Raji (cell line): Measurements from ENCODE around the gene BST2.

Source experiments
- POLR2A ChIP-seq: IDR thresholded peaks from 2 replicates; pipeline ENCODE4 v1.6.1; 2011; ENCODE audit warnings: low read depth, low read length, control low read depth; ENCODE audit not compliant: insufficient read depth

Gene BST2

GRCh38 chr19:17404015-17404414, 1.4 kb downstream of the BST2 start:
- TF ChIP-seq POLR2A: no peak

- no peak for TF ChIP-seq POLR2A
Observed at GRCh38 chr19:17402982-17403855, 2.2 kb downstream of the BST2 start.

DNA sequence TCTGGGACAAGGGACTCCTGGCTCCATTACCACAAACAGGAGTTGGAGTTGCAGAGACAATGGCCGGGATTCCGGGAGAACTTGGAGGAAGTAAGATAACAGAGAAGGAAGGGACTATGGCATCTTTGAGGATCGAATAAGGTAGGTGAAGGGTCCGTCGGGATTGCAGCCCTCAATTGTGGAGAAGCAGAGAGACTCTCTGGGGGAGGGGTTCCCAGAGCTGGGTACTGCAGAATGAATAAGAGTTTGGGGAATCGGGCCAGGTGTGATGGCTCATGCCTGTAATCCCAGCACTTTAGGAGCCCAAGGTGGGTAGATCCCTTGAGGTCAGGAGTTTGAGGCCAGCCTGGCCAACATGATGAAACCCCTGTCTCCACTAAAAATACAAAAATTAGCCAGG, 3.8 kb downstream of the BST2 start:
- no peak for TF ChIP-seq POLR2A

- no peak for TF ChIP-seq POLR2A
Observed at GRCh38 chr19:17398902-17399527, 6.4 kb downstream of the BST2 start.

GRCh38 chr19:17394891-17395415, 10.5 kb downstream of the BST2 start:
- TF ChIP-seq POLR2A: no peak

GRCh38 chr19:17393914-17394313, 11.5 kb downstream of the BST2 start, which contains the start of gene CCDC194:
CCDC194 (minus strand) TSS chr19:17394196; CDS start chr19:17394158, 38 bp downstream.
- no peak for TF ChIP-seq POLR2A

- no peak for TF ChIP-seq POLR2A
Observed at GRCh38 chr19:17393002-17393401, 12.4 kb downstream of the BST2 start.

DNA sequence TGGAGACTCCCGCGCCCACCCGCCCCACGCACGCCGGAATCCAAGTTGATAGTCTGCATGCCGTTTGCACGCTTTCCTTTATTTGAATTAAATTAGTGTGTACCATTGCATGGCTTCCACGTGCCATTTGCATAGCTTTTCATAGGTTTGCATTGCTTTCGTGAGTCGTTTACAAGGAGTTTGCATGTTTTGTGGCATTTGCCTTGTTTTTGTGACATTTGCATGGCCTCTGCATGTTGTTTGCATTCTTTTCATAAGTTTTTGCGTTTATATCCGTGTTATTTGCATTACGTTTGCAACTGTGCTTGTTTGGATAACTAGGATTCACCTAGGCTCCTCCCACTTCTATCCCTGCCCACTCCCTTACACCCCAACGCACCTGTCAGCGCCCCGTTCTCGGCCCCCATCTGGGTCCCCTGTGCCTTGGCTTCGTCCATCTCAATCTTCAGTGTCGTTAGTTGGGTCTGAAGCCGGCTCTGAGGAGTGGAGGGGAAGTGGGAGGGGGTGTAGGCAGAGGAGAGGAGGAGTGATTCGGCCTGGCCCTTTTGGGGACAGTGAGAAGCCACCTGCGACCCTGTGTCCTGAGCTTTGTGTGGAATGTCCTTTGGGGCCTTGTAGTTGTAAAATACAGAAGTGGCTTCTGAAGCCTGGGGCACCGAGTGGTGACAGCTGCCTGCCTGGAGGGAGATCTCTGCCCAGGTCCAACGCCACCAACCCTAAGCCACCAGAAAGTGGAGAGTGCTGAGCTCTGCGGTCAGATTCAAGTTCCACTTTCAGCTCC, 13.9 kb downstream of the BST2 start:
- TF ChIP-seq POLR2A: peak; percentile 21; the same call in 1 of the 2 replicates

DNA sequence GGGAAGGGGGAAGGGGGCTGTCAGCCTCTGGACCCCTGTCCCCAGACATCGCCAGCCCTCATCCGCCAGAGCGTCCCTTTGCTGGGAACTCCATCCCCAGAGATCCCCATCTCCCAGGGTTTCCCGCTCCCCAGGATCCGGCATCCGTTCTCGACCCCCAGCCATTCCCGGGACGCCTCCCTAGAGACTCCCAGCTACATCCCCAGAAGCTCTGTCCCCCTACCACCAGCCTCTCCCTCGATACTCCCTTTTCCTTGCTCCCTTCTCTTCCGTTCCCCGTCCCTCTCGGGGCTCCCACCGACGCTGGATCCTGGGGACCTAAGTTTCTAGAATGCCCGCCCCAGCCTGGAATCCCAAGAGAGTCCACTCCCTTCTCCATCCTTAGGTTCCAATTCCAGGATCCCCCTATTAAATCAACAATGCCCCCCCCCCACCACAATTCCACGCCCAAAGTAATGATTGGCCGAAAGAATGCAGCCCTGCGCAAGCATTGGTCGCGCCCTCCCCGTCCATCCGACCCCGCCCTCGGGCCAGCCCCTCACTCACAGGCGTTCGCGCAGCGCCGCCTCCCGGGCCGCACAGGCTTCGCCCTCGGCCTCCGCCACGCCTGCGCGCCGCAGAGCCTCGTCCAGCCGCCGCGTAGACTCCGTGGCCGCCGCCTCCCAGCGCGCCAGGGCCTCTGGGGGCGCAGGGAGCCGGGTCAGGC, 14.6 kb downstream of the BST2 start:
- TF ChIP-seq POLR2A: no peak; the same call in 1 of the 2 replicates

DNA sequence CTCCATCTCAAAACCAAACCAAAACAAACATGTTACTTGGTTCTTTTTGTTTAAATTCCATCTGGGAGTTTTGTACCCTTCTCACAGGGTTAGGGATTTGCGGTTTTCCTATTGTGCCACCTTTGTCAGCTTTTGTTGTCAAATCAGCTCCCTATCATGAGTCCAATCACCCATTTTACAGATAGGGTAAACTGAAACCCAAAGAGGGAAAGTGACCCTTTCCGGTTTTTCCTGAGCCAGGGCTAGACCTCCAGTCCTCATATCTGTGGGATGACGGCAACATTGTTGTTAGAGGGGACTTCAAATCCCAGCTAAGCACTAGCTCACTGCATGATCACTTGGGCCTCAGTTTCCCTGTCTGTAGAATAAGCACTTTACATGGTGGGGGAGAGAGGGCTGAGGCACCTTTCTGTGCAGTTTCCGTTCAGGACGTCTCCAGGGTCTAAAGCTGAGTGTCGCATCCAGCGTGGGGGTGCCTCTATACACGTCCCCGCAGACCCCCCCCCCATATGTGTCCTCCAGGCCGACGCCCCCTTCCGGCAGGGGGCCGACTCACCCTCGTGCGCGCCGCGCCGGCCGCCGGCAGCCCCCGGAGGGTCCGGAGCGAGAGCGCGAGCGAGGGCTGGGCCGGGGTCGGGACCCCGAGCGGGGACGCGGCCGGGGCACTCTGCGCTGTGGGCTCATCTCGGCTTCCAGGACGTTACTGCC, 15.3 kb downstream of the BST2 start:
- no peak for TF ChIP-seq POLR2A

DNA sequence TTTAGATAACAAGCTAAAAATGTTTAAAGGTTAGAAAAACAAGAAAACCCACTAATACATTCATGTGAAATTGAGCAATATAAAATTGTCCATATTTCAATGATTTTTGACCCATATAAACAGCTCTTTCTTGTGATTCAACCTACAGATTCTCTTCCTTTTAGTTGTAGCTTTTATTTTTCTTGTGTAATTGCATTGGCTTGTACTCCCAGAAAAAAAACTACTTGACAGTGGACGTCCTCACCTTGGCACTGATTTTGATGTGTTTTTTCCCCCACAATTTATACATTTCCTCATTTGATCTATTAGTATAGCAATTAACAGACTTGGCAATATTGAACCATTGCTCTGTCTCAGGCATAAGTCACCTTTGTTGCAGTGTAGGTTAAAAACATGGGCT, 16.1 kb downstream of the BST2 start:
- no peak for TF ChIP-seq POLR2A

DNA sequence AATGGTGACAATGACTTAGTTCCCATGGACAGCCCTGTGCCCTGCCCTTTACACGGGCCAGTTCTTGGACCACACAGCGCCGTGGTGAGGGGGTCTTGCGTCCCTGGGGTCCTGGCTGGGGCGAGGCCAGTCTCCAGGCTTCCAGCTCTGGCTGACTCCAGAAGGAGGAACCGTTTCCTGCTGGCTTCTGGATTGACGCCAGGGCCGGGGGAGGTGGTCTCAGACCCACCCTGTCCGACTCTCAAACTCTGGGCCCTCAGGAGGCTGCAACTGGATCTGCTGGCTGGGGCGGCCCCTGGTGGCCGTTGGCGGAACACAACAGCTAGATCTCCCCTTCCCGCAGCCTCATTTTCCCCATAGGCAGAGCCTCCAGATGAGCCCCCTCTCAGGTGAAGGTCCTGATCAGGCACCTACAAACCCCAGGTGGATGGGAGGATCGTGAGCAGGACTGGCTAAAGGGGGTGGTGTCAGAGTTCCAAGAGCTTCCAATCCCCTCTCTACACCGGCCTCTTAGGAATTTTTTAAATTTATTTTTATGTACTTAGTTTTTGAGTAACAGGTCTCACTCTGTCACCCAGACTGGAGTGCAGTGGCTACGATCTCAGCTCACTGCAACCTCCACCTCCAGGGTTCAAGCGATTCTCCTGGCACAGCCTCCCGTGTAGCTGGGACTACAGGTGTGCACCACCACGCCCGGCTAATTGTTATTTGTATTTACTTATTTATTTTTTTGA, 19.4 kb downstream of the BST2 start:
- no peak for TF ChIP-seq POLR2A

GRCh38 chr19:17380426-17381138, 24.8 kb downstream of the BST2 start:
- TF ChIP-seq POLR2A: no peak

DNA sequence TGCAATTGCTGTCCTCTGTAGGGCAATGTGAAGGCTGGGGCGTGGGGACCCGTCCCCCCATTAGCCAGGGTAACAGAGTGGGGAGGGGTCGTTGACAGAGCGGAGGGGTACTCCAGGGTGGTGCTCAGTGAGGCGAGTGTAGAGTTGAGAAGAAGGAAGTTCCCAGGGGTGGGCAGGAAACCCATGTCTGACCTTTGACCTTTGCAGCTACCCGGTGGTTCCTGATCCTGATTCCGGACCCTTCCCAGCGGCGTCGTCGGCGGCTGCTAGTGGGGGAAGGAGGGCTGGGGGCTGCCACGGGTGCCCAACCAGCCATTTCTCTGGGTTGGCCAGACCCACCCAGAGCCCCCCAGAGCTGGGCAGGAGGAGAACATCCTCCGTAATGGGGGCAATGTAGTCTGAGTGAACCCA, 26.2 kb downstream of the BST2 start:
- no peak for TF ChIP-seq POLR2A
